Hematopoietic multipotent progenitor cell treated with erythropoietin and hydrocortisone succinate and interleukin-3 and kit ligand, for 17 days (in vitro differentiated cells): ENCODE results near the gene OPTN.
"Not testable (repeated sequence)": the region's sequence is repeated elsewhere in the genome, so short reads cannot be mapped to it uniquely, and the experiment has no call there.

Experiments used
- DNase-seq: peaks from one replicate; pipeline ENCODE4 v3.0.0-alpha.2; 2015; ENCODE audit warnings: low spot score

Gene OPTN

DNA sequence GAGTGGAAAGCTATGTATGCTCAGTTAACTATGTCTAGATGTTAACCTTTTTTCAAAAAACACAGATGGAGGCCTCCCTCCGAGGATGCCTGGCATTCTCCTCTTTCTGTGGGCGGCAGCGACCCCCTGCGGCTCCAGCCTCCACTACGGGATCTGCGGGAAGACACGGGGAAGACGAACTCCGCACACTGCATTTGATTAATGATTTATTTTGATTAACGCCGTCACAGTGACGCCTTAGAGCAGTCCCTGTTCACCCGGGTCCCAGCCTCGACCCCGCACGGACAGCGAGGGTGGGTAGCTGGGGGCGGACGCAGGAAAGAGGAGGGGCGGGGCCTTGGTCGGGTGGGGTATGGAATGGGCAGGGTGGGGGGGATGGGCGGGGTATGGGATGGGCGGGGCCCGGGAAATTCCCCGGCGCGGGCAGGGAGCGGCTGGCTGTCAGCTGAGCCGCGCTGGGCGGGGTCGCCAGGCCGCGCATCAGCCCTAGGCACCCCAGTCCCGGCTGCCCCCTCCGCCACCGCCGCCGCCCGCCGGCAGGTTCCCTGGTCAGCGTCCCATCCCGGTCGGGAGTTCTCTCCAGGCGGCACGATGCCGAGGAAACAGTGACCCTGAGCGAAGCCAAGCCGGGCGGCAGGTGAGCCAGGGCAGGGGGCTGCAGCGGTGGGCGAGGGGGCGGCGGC is at the start of gene OPTN:
Gene OPTN, plus strand, starts transcription at position 498 of the 683 bp plus-strand sequence. CDS start 8,960 bp downstream, outside the sequence.
- DNase-seq, result peak; percentile 89

- no peak for DNase-seq
These were observed 48.8 kb upstream of the OPTN start for GRCh38 chr10:13051126-13051694.

GRCh38 chr10:13053208-13053607 is 46.8 kb upstream of the OPTN start:
- not testable (repeated sequence) for DNase-seq

GRCh38 chr10:13053794-13054462 is 46.0 kb upstream of the OPTN start:
- no peak for DNase-seq

- no peak for DNase-seq
These were observed 45.1 kb upstream of the OPTN start for GRCh38 chr10:13054844-13055243.

DNA sequence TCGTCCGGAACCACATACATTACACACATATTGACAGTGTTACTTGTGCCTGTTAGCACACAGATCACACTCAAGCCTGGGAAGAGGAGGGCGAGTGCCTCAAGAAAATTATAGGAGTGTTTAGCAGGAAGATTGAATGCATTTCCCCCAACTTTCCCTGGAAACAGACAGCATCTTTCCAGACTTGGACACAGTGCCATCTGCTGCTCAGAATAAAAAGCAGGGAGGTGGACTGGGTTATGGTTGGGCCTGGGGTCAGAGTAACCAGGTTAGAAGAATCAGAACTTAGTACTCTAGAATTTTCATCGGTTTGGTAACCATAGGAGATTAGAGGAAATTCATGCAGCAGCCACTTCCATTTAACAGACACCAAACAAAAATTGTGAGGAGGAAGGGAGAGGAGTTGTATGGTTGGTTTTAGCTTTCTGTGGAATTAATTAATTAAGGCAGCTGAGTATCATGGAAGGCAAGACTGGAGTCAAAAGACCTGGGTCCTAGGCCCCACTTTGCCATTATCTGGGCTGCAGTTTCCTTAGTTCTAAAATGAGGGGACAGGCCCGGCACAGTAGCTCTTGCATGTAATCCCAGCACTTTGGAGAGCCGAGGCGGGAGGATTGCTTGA is 43.4 kb upstream of the OPTN start:
- no peak for DNase-seq

- no peak for DNase-seq
These were observed 37.2 kb upstream of the OPTN start for GRCh38 chr10:13062803-13063202.

- DNase-seq, result peak; percentile 29
These were observed 33.4 kb upstream of the OPTN start for GRCh38 chr10:13066527-13066926.

GRCh38 chr10:13067431-13067830 is 32.5 kb upstream of the OPTN start:
- no peak for DNase-seq

GRCh38 chr10:13068071-13068470 is 31.9 kb upstream of the OPTN start:
- no peak for DNase-seq

DNA sequence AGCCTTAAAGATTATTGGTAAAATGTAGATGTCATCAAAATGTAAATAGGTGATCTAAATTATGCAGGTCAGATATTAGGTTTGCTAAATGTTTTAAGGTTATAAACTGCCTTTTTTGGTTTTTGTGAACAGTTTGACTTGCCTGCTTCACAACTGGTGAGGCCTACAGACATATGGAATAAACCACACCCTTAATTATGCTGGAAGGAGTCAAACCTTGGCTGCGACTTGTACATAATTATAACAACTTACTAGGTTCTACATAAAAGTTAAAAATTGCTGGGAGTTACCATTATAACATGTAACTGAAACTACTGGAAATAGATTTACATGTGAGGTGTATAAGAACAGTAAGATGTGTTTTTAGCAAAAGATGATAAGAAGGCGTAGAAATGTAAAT is 31.5 kb upstream of the OPTN start:
- no peak for DNase-seq

- DNase-seq, result no peak
These were observed 27.6 kb upstream of the OPTN start for GRCh38 chr10:13072339-13072738.

DNA sequence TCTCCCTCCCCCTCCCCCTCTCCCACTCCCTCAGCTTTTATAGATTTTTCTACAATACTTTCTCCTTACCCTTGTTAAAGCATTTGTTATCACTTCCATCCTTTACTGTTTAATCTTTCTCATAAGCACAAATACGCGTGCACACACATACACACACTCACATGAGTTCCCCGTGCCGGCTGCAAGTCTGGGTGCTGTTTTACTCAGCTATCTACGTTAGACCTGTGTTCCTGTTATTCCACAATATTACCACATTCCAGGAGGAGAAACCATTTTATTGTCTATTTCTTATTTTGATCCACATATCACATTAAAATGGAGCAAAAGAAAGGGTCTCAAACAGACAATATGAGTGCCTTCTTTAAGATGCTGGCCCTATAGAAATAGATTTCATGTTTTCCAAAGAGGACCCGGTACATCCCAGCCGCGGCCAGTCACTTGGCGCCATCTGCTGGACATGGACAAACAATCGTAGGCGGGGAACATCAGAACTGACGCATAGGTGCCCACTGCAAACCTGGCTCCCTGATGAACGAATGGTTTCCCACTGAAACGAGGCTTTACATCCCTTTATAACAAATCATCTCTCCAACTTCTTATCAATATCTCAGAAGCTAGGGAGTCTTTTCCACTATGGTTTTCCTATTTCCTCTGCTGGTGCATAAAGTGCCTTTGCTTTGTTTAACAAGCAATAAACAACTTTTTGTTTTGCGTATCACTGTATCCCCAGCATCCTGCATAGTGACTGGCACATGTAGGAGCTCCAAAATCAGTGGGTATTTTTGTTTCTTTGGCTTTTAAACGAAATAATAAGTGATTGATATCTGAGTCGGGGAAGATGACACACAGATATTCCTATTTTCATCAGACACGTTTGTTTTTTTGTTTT is 25.2 kb upstream of the OPTN start:
- DNase-seq, result peak; percentile 64

DNA sequence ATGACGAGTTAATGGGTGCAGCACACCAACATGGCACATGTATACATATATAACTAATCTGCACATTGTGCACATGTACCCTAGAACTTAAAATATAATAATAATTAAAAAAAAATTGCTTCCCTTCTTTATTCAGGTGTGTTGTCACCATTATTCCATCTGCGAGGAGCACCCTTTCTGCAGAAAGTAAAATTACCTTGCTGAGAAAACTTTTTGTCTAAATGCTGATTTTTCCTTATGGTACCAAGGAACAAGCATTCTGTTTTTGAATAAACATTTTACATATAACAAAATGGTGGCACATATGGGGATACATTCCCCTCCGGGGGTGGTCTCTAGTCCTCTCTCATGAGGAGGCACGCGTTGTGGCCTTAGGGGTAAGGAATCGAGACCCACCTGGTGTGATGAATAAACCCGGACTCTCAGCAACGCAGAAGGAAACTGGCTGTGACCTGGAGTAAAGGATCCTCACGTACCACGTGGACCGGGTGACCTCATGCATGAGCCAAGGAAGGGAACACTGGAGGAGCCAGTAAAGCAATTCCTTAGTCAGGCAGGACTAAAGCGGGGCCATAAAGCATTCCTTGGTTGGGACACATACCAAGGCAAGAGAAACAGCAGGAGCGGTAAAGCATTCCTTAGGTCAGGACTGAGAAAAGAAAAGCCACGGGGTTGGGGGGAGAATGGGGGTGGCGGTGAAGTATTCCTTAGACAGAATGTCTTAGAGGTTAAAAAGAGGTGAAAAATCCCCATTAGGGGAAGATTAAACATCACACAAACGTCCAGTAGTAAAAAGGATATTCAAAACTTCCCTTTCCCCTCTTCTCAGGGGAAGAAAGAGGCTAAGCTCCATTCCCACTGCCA is 20.8 kb upstream of the OPTN start:
- DNase-seq, result no peak

GRCh38 chr10:13079776-13080050 is 20.2 kb upstream of the OPTN start:
- DNase-seq, result no peak

DNA sequence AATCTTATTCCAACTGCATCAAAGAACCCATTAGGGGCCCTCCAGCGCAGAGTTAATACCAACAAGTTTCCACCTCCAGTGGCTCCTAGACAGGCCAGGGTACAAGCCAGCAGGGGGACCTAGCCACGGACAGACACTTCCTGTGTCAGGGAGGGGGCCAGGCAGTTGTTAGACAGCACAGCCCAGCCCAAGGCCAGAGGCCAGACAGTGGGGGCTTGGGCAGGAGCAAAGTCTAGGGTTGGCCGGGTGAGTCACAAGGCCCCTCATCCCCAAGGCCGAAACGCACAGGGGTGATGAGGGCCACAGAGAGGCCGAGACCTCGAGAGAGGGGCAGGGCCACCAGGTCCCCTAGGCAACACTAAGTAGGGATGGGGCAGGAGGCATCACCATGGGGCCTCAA is 19.3 kb upstream of the OPTN start:
- no peak for DNase-seq

GRCh38 chr10:13083700-13084099 is 16.3 kb upstream of the OPTN start:
- not testable (repeated sequence) for DNase-seq

DNA sequence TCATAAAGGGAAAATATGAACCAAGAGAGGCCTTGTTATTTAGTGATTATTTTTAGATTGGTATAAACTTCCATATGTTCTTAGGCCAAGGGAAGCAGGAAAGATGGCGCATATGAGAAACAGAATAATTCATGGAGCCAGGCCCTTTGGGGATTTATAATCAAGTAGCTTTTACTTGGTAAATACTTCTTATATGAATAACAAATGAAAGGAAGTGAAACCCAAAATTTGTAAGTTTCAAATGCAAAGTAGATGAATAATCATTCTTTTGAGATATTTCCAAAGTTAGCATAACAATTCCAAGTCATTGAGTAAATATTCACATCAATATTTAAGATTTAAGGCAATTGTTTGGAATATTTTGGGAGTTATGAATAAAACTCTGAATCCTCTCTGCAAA is 13.9 kb upstream of the OPTN start:
- DNase-seq, result no peak

GRCh38 chr10:13087601-13087985 is 12.4 kb upstream of the OPTN start:
- no peak for DNase-seq

DNA sequence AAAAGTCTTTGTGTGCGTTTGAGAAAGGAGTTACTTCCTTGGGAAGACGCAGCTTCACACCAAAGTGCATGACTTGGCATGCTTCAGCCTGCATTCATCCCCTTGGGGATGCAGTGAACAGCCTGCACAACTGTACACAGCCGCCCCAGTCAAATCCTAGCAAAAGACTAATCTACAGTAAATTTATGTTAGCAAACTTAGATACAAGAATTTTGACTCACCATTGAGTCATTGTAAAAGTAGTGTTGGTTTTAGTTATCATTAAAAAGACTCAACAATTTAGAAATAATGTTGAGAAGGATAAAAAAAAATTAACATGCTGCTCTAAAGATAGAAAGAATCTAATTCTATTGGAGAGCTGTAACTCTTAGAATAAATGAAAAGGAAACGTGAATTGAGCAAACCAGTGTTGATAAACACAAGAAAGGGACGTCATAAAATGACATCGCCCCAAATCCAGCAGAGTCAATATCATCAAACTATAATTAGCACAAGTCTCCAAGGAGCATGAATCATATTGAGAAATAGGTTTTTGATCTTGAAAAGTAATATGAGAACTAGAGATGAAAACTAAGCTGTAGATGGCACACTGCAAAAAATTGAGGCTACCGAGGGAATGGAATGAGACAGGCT is 11.9 kb upstream of the OPTN start:
- DNase-seq, result no peak

DNA sequence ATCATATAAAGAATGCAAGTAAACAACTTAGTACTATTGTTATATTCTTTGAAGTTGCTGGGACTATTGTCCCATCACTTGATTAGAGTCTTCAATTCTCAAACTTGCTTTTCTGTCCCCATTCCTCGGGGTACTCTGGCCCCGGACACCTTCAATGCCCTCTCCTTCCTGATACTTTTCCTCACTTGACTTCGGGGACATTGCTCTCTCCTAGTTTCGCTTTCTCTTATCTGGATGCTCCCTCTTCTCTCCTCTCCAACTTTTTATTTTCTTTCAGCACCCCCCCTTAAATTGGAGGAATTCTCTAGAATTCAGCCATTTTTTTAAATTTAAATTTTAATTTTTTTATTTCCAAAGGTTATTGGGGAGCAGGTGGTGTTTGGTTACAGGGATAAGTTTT is 10.6 kb upstream of the OPTN start:
- no peak for DNase-seq
